GM12865 (cell line): ENCODE results near the gene BFSP1.

Experiments
- DNase-seq: peaks from one replicate; pipeline ENCODE4 v3.0.0; 2010; ENCODE audit warnings: low read depth
- H3K4me3 ChIP-seq: 2 replicates; pipeline ENCODE4 v1.5.1; 2011; ENCODE audit warnings: mild to moderate bottlenecking, low read depth, low read length, control low read depth
- TF ChIP-seq, protein P1 (sequence below): IDR thresholded peaks from 2 replicates; pipeline ENCODE4 v1.5.1; 2011; ENCODE audit warnings: low read length, control low read depth, low read depth, inconsistent platforms; ENCODE audit not compliant: insufficient read depth; ENCODE audit errors: missing control alignments

Gene BFSP1

GRCh38 chr20:17571153-17571527 lies 40.0 kb upstream of the BFSP1 start:
- DNase-seq, result peak; percentile 41
- TF ChIP-seq, protein P1, sequence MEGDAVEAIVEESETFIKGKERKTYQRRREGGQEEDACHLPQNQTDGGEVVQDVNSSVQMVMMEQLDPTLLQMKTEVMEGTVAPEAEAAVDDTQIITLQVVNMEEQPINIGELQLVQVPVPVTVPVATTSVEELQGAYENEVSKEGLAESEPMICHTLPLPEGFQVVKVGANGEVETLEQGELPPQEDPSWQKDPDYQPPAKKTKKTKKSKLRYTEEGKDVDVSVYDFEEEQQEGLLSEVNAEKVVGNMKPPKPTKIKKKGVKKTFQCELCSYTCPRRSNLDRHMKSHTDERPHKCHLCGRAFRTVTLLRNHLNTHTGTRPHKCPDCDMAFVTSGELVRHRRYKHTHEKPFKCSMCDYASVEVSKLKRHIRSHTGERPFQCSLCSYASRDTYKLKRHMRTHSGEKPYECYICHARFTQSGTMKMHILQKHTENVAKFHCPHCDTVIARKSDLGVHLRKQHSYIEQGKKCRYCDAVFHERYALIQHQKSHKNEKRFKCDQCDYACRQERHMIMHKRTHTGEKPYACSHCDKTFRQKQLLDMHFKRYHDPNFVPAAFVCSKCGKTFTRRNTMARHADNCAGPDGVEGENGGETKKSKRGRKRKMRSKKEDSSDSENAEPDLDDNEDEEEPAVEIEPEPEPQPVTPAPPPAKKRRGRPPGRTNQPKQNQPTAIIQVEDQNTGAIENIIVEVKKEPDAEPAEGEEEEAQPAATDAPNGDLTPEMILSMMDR, result no peak
- peak overlapping the region; percentile 65 for H3K4me3 ChIP-seq

DNA sequence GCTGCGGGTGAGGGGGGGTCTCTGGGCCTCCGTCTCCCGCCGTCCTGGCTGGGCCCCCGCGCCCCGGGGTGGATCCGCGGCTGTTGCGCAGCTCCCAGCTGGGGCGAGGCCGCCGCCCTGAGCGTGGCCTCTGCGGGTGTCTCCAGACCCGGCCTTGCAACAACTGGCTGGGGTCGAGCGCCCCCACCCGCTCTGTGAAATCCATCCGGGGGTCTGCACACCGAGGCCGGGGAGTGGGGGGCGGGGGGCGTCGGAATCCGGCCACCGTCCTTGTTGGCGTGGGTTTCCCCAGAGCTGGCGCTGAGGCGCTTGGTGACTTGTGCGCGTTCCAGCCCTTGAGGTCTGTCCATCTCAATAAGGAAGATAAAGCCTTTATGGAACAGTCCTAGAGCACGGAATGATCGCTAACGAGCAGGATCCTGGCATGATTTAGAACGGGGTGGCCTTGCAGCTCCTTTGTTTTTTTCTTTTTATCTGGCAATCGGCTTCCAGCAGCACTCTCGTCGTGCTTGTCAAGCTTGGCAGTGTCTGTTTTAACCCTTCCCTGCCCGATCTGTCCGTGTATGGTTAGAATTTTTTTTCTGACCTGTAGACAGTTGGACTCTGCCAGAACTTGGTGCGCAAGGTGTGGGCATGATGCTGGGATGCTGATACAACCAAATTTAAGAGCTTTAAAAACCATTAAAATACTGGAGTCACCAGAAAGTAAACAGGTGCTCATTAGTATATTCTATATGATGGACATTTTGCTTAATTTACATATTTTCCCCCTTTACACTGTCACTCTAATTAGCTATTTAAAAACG lies 39.4 kb upstream of the BFSP1 start:
- peak; percentile 22 for DNase-seq
- H3K4me3 ChIP-seq, result peak overlapping the region; percentile 65
- TF ChIP-seq, protein P1, result no peak

DNA sequence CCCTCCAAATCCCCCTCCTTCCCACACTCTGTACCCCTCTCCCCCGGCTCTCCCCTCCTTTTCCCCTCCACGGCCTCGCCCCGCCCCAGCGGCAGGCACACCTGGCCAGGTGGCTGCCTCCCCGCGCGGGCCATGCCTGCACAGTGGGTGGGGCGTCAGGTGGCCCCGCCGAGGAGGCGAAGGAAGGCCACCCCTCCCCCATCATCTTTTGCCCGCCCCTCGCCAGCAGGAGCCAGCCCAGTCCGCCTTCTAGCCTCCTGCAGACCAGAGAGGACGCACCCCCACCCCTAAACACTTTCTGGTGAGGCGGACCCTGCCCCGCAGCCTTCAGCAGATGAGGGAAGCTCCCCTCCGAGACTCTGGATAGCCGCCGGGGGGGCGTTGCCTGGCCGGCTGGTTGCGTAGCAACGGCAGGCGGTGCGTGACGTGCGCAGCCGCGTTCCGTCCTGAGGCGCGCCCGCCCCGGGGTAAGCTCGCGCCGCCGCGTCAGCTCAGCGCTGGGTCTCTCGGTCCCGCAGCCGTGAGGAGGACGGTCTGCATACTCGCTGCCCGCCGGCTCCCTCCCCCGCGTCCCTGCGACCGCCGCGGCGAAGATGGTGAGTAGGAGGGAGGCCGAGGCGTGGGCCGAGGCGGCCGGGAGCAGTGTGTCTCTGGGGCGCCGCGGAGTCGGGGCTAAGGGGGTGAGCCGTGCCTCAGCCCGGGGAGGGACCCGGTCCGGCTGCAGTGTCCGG lies 38.6 kb upstream of the BFSP1 start, which contains the start of gene DSTN:
Gene DSTN (plus strand): TSS at position 460 of the 731 bp plus-strand sequence. CDS start 134 bp downstream, at position 594.
- TF ChIP-seq, protein P1, result no peak
- peak; percentile 89 for DNase-seq
- peak within 1 kb of the TSS; percentile 65 for H3K4me3 ChIP-seq

GRCh38 chr20:17568972-17569521 lies 37.9 kb upstream of the BFSP1 start:
- TF ChIP-seq, protein P1, result no peak
- DNase-seq, result no peak
- H3K4me3 ChIP-seq, result no peak overlapping the region

DNA sequence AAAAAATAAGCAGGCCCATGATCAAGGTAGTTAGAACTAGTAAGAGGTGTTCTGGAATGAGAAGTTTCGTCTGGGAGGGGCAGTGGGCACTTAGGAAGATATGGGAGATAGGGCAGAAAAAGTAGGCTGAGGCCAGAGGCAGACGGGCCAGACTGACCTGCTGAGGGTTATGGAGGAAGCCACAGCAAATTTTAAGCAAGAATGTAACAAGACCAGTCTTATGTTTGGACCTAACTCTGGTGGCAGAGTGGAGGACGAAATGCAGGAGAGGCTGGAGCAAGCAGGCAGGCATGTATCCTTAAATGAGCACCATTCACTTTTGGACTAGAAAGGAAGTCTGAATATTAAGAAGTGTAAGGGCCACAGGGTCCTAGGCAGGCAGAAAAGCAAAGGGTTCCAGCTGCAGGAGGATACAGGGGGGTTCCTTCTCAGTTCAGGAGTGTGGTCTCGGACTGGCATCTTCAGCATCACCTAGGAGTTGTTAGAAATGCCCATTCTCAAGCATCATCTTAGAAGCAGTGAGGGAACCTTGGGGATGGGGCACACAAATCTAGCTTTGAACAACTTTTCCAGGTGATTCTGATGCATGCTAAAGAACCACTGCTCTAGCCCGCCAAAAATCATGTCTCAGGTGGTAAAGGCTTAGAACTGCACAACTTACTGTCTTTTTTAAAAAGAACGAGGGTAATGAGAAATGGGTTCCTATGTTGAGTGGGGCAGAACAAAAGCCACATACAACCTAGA lies 37.0 kb upstream of the BFSP1 start:
- TF ChIP-seq, protein P1, result no peak
- DNase-seq, result no peak
- no peak overlapping the region for H3K4me3 ChIP-seq

GRCh38 chr20:17566345-17566744 lies 35.2 kb upstream of the BFSP1 start:
- no peak overlapping the region for H3K4me3 ChIP-seq
- DNase-seq, result no peak
- TF ChIP-seq, protein P1, result no peak
